ENCODE results near the gene FAM131B. TPM values are rescaled to one million over a fixed set of nuclear protein-coding genes. Genes with fewer than 3 reads are reported as not detected.
"Not testable (repeated sequence)": the region's sequence is repeated elsewhere in the genome, so short reads cannot be mapped to it uniquely, and the experiment has no call there.

The FAM131B gene
- total and polyA plus RNA-seq, 2 of the 8 experiments (the other 6 are each of a cell fraction or from before 2014, with no cell fraction given), result 23.1 to 38.2 TPM

DNA sequence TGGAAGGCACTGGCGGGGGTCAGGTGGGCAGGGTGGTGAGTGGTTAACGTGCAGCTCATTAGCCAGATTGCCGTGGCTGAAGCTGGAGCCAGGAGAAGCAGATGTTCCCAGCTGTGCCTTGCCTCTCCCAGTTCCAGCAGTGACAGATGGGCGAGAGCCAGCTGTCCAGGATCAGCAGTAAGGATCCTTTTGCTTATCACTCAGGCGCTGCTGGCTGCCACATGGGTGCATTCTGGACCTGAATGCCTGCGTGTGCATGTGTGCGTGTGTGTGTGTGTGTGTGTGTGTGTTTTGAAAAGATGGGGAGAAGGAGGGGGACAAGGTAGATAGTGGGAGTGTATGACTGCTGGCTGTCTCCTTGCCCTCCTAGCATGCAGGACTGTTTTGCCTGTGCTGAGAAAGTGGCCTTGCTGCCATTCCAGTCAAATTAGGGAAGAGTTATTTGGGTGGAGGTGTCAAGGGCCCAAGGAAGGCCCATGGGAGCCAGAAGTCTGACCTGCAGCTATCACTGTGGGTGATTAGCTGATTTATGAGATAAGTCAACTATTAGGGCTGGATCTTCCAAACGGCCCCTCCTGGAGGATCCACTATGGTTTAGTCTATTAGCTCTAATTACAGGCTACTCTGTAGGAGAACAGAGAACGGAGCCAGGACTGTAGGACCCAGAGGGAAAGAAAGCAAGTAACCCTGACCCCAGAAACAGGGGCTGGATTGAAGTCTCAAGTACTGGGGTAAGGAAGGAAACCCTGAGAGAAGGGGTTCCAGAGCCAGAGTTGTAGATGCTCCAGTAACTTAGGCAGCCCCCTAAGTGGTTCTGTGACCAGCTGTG lies 42.9 kb upstream of the FAM131B start (continued):
- TF ChIP-seq ASH2L (IDR thresholded peaks at IDR 0.05; ENCODE audit: low read length) (no peak), RAD21 (IDR thresholded peaks at IDR 0.05 in 1 of 2, conservative IDR thresholded peaks at IDR 0.05 in 1 of 2; ENCODE audit: low read depth in 2 of 2, low read length in 2 of 2) (no peak), KDM4A (IDR thresholded peaks at IDR 0.05; ENCODE audit: low read depth, low read length, severe bottlenecking) (no peak)

DNA sequence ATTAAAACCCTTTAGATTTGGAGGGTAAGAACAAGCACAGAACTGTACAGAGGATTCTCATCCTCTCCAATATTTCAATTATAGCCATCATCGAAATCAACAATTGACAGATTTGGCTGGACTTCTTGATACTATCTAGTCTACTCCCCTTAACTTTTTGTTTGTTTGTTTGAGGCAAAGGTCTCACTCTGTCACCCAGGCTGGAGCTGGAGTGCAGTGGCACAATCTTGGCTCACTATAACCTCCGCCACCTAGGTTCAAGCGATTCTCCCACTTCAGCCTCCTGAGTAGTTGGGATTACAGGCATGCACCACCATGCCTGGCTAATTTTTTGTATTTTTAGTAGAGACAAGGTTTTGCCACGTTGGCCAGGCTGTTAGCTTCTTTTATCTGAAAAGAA lies 39.7 kb upstream of the FAM131B start:
- not testable (repeated sequence) for FAIRE-seq; H3K79me1 ChIP-seq (ENCODE audit: low read depth, low read length); H3K14ac ChIP-seq (ENCODE audit: insufficient read length); H3K27ac ChIP-seq (ENCODE audit: low read depth, low read length); H2BK12ac ChIP-seq (ENCODE audit: low read depth, low read length); H3K9me3 ChIP-seq (ENCODE audit: insufficient read depth in 2 of 2, low read depth in 1 of 2, low read length in 1 of 2); H2AFZ ChIP-seq (ENCODE audit: low read length); H2AK5ac ChIP-seq (ENCODE audit: low read depth, low read length); H3K4me3 ChIP-seq (ENCODE audit: extremely low read depth in 1 of 4, insufficient read depth in 2 of 4, low read depth in 3 of 4, low read length in 4 of 4); H3K56ac ChIP-seq (replicated peaks; ENCODE audit: insufficient read length, low read depth, low read length); H3K27me3 ChIP-seq (replicated peaks in 1 of 4; ENCODE audit: control insufficient read depth in 3 of 4, extremely low read depth in 1 of 4, insufficient read depth in 3 of 4, low read length in 3 of 4); H3K18ac ChIP-seq (ENCODE audit: extremely low read depth, low read length); H3K23me2 ChIP-seq (ENCODE audit: low read depth, low read length); DNase-seq (ENCODE audit: low read depth in 1 of 2, low spot score in 2 of 2); H3K9ac ChIP-seq (replicated peaks in 1 of 4; ENCODE audit: extremely low read depth in 1 of 4, low read depth in 3 of 4, low read length in 3 of 4); H3K23ac ChIP-seq (ENCODE audit: insufficient read length); H3K4ac ChIP-seq (replicated peaks; ENCODE audit: insufficient read length, low read depth, low read length); H2BK5ac ChIP-seq (ENCODE audit: low read depth, low read length); H4K8ac ChIP-seq (ENCODE audit: extremely low read depth, insufficient read depth, low read length); H2BK15ac ChIP-seq (ENCODE audit: low read length); H4K5ac ChIP-seq (ENCODE audit: insufficient read length, low read depth, low read length); H3K4me2 ChIP-seq (ENCODE audit: insufficient read depth in 1 of 2, low read depth in 2 of 2, low read length in 2 of 2); H2BK120ac ChIP-seq (replicated peaks; ENCODE audit: low read depth, low read length); H2BK20ac ChIP-seq (ENCODE audit: low read length); H4K91ac ChIP-seq (replicated peaks; ENCODE audit: insufficient read length, low read length)
- CTCF ChIA-PET (ENCODE audit: partially characterized antibody), result interaction anchor here (1.1 to 23.5 kb wide), 8 partner anchors 8 to 1749 kb away, joined by 3 to 359 read pairs (median 43); partner anchors contain the start of gene ZYX
- peaks cover 4 to 19% of the 10 kb centered on the region in 2 experiments for H4K20me1 ChIP-seq (replicated peaks in 1 of 2; ENCODE audit: control insufficient read depth in 1 of 2, insufficient read depth in 2 of 2, low read length in 2 of 2)
- POLR2A ChIA-PET (ENCODE audit: partially characterized antibody), result interaction anchor here (1.0 to 25.2 kb wide), 4 partner anchors 11 to 68 kb away, joined by 3 to 518 read pairs (median 146); partner anchors contain the start of gene ZYX
- peaks cover 30 to 50% (median 47%) of the 10 kb centered on the region in 4 experiments for H3K36me3 ChIP-seq (ENCODE audit: control insufficient read depth in 2 of 4, insufficient read depth in 4 of 4, low read length in 3 of 4)
- 88% methylated on average over 4 of the region's 4 CpGs; no CpG with 5 or more reads in 1 of the 2 experiments for WGBS, 2 experiments (ENCODE audit: extremely low coverage in 1 of 2, insufficient coverage in 1 of 2, insufficient read length in 1 of 2, insufficient replicate concordance in 2 of 2, low coverage in 1 of 2, low lambda C conversion rate in 2 of 2, missing lambda C conversion rate in 1 of 2)
- peaks cover 0 to 43% of the 10 kb centered on the region in 2 experiments; a peak in 2 of 4 replicates for H3K79me2 ChIP-seq (ENCODE audit: control insufficient read depth in 1 of 2, insufficient read depth in 2 of 2, low read length in 2 of 2)
- H3K4me1 ChIP-seq (replicated peaks in 1 of 4; ENCODE audit: control insufficient read depth in 3 of 4, insufficient read depth in 4 of 4, low read length in 3 of 4), result peaks cover 6 to 19% (median 13%) of the 10 kb centered on the region in 4 experiments
